Measurements from ENCODE around the gene ANKRD44.
A peak's percentile ranks its signal among the peaks of the same experiment; 100 is the strongest.

The ANKRD44 gene

DNA sequence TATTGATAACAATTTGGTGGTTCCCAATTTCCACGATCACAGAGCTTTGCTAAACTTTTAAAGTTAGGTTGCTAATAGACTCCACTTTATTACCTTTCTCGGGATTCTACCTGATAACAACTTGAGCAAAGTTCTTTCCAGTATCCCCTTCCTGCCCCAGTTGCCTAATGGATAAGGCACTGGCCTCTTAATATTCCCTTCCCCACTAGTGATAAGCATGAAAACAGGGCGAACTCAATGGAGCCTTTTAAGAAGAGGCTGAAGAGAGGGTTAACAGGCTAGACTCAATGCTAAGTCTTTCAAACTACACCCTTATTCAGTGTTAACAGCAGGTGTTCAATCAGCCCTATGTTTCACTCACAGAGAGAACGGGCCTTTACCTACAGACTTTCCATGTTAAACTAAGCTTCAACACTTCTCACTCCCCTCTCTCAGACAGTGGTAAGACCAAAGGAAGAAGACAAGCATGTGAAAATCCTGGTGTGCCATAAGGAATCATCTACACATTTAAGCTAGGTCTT, 75.8 kb downstream of the ANKRD44 start:
- Histone ChIP-seq H2AFZ (ENCODE audit: low read depth, low read length) (no peak overlapping the region), H3K4me3 (ENCODE audit: insufficient read depth in 1 of 2, low read depth in 1 of 2, low read length in 2 of 2) (no peak overlapping the region), H3K9me3 (ENCODE audit: control insufficient read depth, low read length) (no peaks in the 10 kb centered on the region), H3K14ac (ENCODE audit: low read length in 2 of 2) (no peak overlapping the region), H3K9ac (ENCODE audit: low read length) (no peak overlapping the region), H2BK5ac (ENCODE audit: low read depth, low read length, poor library complexity, severe bottlenecking) (no peak overlapping the region), H3K36me3 (ENCODE audit: control insufficient read depth in 1 of 2, insufficient read depth in 2 of 2, low read depth in 1 of 2, low read length in 2 of 2) (no peaks in the 10 kb centered on the region), H3K27me3 (ENCODE audit: control insufficient read depth in 1 of 2, insufficient read depth in 1 of 2, low read length in 2 of 2) (no peaks in the 10 kb centered on the region), H4K8ac (ENCODE audit: low read length) (no peak overlapping the region), H3K18ac (ENCODE audit: low read depth in 1 of 2, low read length in 2 of 2) (no peak overlapping the region), H2BK120ac (ENCODE audit: low read depth, low read length) (no peak overlapping the region), H3K27ac (ENCODE audit: low read length, poor library complexity, severe bottlenecking) (no peak overlapping the region), H3K4me2 (ENCODE audit: low read length, poor library complexity, severe bottlenecking) (no peak overlapping the region), H2BK15ac (ENCODE audit: low read depth, poor library complexity, severe bottlenecking) (no peak overlapping the region), H3K4me1 (ENCODE audit: control insufficient read depth, insufficient read depth, low read depth, low read length) (no peaks in the 10 kb centered on the region), H3K79me1 (replicated peaks; ENCODE audit: low read length, poor library complexity, severe bottlenecking) (peaks cover 6% of the 10 kb centered on the region), H3K23ac (ENCODE audit: low read length in 2 of 2) (no peak overlapping the region), H4K91ac (ENCODE audit: low read length) (no peak overlapping the region), H2AK5ac (ENCODE audit: low read length, severe bottlenecking) (no peak overlapping the region), H2BK12ac (ENCODE audit: low read length in 2 of 2) (no peak overlapping the region), H3K4ac (ENCODE audit: low read depth in 1 of 2, low read length in 2 of 2) (no peak overlapping the region)
- WGBS: 81% methylated on average over 3 of the region's 4 CpGs
- no peak for DNase-seq

DNA sequence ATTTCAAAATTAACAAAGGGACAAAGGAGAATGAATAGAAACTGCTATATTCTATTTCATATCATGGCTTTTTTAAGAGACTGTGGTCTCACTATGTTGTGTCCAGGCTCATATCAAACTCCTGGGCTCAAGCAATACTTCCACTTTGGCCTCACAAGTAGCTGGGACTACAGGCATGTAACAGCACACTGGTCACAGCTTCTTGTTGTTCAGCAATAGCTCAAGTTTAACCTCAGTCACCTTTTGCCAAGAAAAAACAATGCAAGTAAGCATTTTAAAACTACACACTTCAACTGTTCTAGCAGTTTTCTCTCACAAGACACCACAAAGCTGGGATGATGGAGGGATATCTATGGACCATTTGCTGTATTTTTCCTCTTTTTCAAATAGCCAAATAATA, 77.1 kb downstream of the ANKRD44 start:
- no peak overlapping the region for H2AFZ ChIP-seq (ENCODE audit: low read depth, low read length)
- H3K9me3 ChIP-seq (ENCODE audit: control insufficient read depth, low read length): no peaks in the 10 kb centered on the region
- H4K8ac ChIP-seq (ENCODE audit: low read length): no peak overlapping the region
- H3K14ac ChIP-seq (ENCODE audit: low read length in 2 of 2): no peak overlapping the region
- peaks cover 4% of the 10 kb centered on the region for H3K79me1 ChIP-seq (replicated peaks; ENCODE audit: low read length, poor library complexity, severe bottlenecking)
- no peak overlapping the region for H4K91ac ChIP-seq (ENCODE audit: low read length)
- no peaks in the 10 kb centered on the region for H3K4me1 ChIP-seq (ENCODE audit: control insufficient read depth, insufficient read depth, low read depth, low read length)
- no peak overlapping the region for H3K23ac ChIP-seq (ENCODE audit: low read length in 2 of 2)
- no peaks in the 10 kb centered on the region for H3K27me3 ChIP-seq (ENCODE audit: control insufficient read depth in 1 of 2, insufficient read depth in 1 of 2, low read length in 2 of 2)
- no peak overlapping the region for H3K27ac ChIP-seq (ENCODE audit: low read length, poor library complexity, severe bottlenecking)
- no peak overlapping the region for H2BK12ac ChIP-seq (ENCODE audit: low read length in 2 of 2)
- no peak overlapping the region for H3K4ac ChIP-seq (ENCODE audit: low read depth in 1 of 2, low read length in 2 of 2)
- H3K4me3 ChIP-seq (ENCODE audit: insufficient read depth in 1 of 2, low read depth in 1 of 2, low read length in 2 of 2): no peak overlapping the region
- H3K18ac ChIP-seq (ENCODE audit: low read depth in 1 of 2, low read length in 2 of 2): no peak overlapping the region
- H3K9ac ChIP-seq (ENCODE audit: low read length): no peak overlapping the region
- no peak overlapping the region for H2BK5ac ChIP-seq (ENCODE audit: low read depth, low read length, poor library complexity, severe bottlenecking)
- no peak overlapping the region for H3K4me2 ChIP-seq (ENCODE audit: low read length, poor library complexity, severe bottlenecking)
- no peak overlapping the region for H2BK120ac ChIP-seq (ENCODE audit: low read depth, low read length)
- no peak overlapping the region for H2AK5ac ChIP-seq (ENCODE audit: low read length, severe bottlenecking)
- DNase-seq: no peak
- H3K36me3 ChIP-seq (ENCODE audit: control insufficient read depth in 1 of 2, insufficient read depth in 2 of 2, low read depth in 1 of 2, low read length in 2 of 2): no peaks in the 10 kb centered on the region
- H2BK15ac ChIP-seq (ENCODE audit: low read depth, poor library complexity, severe bottlenecking): no peak overlapping the region

- no peak overlapping the region for H3K9ac ChIP-seq (ENCODE audit: low read length)
- no peaks in the 10 kb centered on the region for H3K36me3 ChIP-seq (ENCODE audit: control insufficient read depth in 1 of 2, insufficient read depth in 2 of 2, low read depth in 1 of 2, low read length in 2 of 2)
- WGBS: 96% methylated on average over 2 of the region's 2 CpGs
- H2BK5ac ChIP-seq (ENCODE audit: low read depth, low read length, poor library complexity, severe bottlenecking): no peak overlapping the region
- no peak overlapping the region for H2BK12ac ChIP-seq (ENCODE audit: low read length in 2 of 2)
- no peak overlapping the region for H3K14ac ChIP-seq (ENCODE audit: low read length in 2 of 2)
- no peaks in the 10 kb centered on the region for H3K9me3 ChIP-seq (ENCODE audit: control insufficient read depth, low read length)
- H3K4me3 ChIP-seq (ENCODE audit: insufficient read depth in 1 of 2, low read depth in 1 of 2, low read length in 2 of 2): no peak overlapping the region
- no peak overlapping the region for H3K23ac ChIP-seq (ENCODE audit: low read length in 2 of 2)
- H3K4me1 ChIP-seq (ENCODE audit: control insufficient read depth, insufficient read depth, low read depth, low read length): no peaks in the 10 kb centered on the region
- H3K18ac ChIP-seq (ENCODE audit: low read depth in 1 of 2, low read length in 2 of 2): no peak overlapping the region
- no peak overlapping the region for H3K4ac ChIP-seq (ENCODE audit: low read depth in 1 of 2, low read length in 2 of 2)
- H2BK15ac ChIP-seq (ENCODE audit: low read depth, poor library complexity, severe bottlenecking): no peak overlapping the region
- H3K4me2 ChIP-seq (ENCODE audit: low read length, poor library complexity, severe bottlenecking): no peak overlapping the region
- H3K27ac ChIP-seq (ENCODE audit: low read length, poor library complexity, severe bottlenecking): no peak overlapping the region
- no peak overlapping the region for H2AFZ ChIP-seq (ENCODE audit: low read depth, low read length)
- no peak for DNase-seq
- H3K79me1 ChIP-seq (replicated peaks; ENCODE audit: low read length, poor library complexity, severe bottlenecking): peaks cover 6% of the 10 kb centered on the region
- H2BK120ac ChIP-seq (ENCODE audit: low read depth, low read length): no peak overlapping the region
- H4K91ac ChIP-seq (ENCODE audit: low read length): no peak overlapping the region
- H3K27me3 ChIP-seq (ENCODE audit: control insufficient read depth in 1 of 2, insufficient read depth in 1 of 2, low read length in 2 of 2): no peaks in the 10 kb centered on the region
- no peak overlapping the region for H4K8ac ChIP-seq (ENCODE audit: low read length)
- H2AK5ac ChIP-seq (ENCODE audit: low read length, severe bottlenecking): no peak overlapping the region
These were observed 78.6 kb downstream of the ANKRD44 start for GRCh38 chr2:197232010-197232409.

DNA sequence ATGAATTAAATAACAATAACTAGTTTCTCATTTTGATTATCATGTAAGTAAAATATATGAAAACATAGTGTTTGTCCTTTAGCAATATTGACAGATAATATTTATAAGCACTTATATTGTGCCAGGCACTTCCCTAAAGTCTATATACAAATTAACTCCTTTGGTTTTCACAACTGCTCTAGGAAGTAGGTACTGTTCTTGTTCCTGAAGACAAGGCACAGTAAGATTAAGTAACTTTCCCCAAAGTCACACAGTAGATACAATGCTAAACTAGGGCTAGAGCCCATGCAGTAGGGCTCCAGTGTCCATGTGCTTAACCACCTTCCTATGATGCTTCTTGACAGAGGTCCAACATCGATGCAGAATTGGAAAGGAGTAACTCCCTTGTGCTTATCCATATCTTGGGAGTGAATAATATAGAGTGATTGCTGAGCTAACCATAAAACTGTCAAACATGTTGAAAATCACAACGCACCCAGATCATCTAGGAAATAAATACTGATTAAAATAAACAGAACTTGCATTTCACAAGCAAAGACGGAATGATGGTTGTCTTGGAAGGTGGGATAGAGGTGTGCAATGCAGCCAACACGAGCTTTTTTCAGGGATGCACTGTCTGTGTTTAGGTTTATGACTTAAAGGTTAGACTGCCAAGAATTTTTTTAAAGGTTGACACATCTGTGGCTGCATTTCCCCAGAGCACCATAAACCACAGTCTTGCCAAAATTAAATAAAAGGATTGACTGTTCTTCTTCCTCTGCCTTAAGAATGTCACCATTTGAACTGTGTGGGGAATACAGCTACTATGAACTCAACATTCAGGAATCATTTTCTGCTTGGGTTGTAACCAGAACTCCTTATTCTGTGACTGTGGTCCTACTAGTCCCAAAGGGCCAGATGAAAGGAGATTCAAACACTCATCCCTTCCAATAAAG, 80.8 kb downstream of the ANKRD44 start:
- H2AFZ ChIP-seq (ENCODE audit: low read depth, low read length): no peak overlapping the region
- H2BK15ac ChIP-seq (ENCODE audit: low read depth, poor library complexity, severe bottlenecking): no peak overlapping the region
- H3K14ac ChIP-seq (ENCODE audit: low read length in 2 of 2): peak overlapping the region in 1 of 2 experiments; percentile 6
- H3K9ac ChIP-seq (ENCODE audit: low read length): no peak overlapping the region
- H3K27ac ChIP-seq (ENCODE audit: low read length, poor library complexity, severe bottlenecking): no peak overlapping the region
- H2BK5ac ChIP-seq (ENCODE audit: low read depth, low read length, poor library complexity, severe bottlenecking): no peak overlapping the region
- no peaks in the 10 kb centered on the region for H3K9me3 ChIP-seq (ENCODE audit: control insufficient read depth, low read length)
- WGBS: 82% methylated on average over 3 of the region's 4 CpGs
- no peaks in the 10 kb centered on the region for H3K4me1 ChIP-seq (ENCODE audit: control insufficient read depth, insufficient read depth, low read depth, low read length)
- no peak overlapping the region for H4K8ac ChIP-seq (ENCODE audit: low read length)
- H3K4me3 ChIP-seq (ENCODE audit: insufficient read depth in 1 of 2, low read depth in 1 of 2, low read length in 2 of 2): no peak overlapping the region
- peaks cover 6% of the 10 kb centered on the region for H3K79me1 ChIP-seq (replicated peaks; ENCODE audit: low read length, poor library complexity, severe bottlenecking)
- H3K27me3 ChIP-seq (ENCODE audit: control insufficient read depth in 1 of 2, insufficient read depth in 1 of 2, low read length in 2 of 2): no peaks in the 10 kb centered on the region
- no peak overlapping the region for H3K4ac ChIP-seq (ENCODE audit: low read depth in 1 of 2, low read length in 2 of 2)
- H3K4me2 ChIP-seq (ENCODE audit: low read length, poor library complexity, severe bottlenecking): no peak overlapping the region
- H2AK5ac ChIP-seq (ENCODE audit: low read length, severe bottlenecking): no peak overlapping the region
- no peak overlapping the region for H3K18ac ChIP-seq (ENCODE audit: low read depth in 1 of 2, low read length in 2 of 2)
- peak; percentile 54 for DNase-seq
- H2BK120ac ChIP-seq (ENCODE audit: low read depth, low read length): no peak overlapping the region
- H3K36me3 ChIP-seq (ENCODE audit: control insufficient read depth in 1 of 2, insufficient read depth in 2 of 2, low read depth in 1 of 2, low read length in 2 of 2): no peaks in the 10 kb centered on the region
- no peak overlapping the region for H4K91ac ChIP-seq (ENCODE audit: low read length)
- no peak overlapping the region for H2BK12ac ChIP-seq (ENCODE audit: low read length in 2 of 2)
- no peak overlapping the region for H3K23ac ChIP-seq (ENCODE audit: low read length in 2 of 2)
